SJCRH30 (cell line): Measurements from ENCODE around the gene C17orf58. TPM values are rescaled to one million over a fixed set of nuclear protein-coding genes. Genes with fewer than 3 reads are reported as not detected.

Source experiments
- DNase-seq, 2 experiments: peaks; one replicate each; pipeline ENCODE4 v3.0.0-alpha.2; 2015 to 2020
- H3K27ac ChIP-seq: fragments of 250-450 bp; sonication (Bioruptor Pico); 2 replicates; pipeline ENCODE4 v1.5.1; 2020; ENCODE audit warnings: mild to moderate bottlenecking, moderate library complexity
- H3K27me3 ChIP-seq: fragments of 250-450 bp; sonication (Bioruptor Pico); 2 replicates; pipeline ENCODE4 v1.5.1; 2020; ENCODE audit warnings: mild to moderate bottlenecking, moderate library complexity
- H3K36me3 ChIP-seq: fragments of 250-450 bp; sonication (Bioruptor Pico); 2 replicates; pipeline ENCODE4 v1.5.1; 2020; ENCODE audit warnings: mild to moderate bottlenecking, moderate library complexity
- H3K4me1 ChIP-seq: fragments of 250-450 bp; sonication (Bioruptor Pico); 2 replicates; pipeline ENCODE4 v1.5.1; 2020; ENCODE audit warnings: mild to moderate bottlenecking, moderate library complexity
- H3K4me3 ChIP-seq: fragments of 250-450 bp; sonication (Bioruptor Pico); 2 replicates; pipeline ENCODE4 v1.5.1; 2020; ENCODE audit warnings: mild to moderate bottlenecking, moderate library complexity
- H3K9me3 ChIP-seq: fragments of 250-450 bp; sonication (Bioruptor Pico); replicated peaks from 2 replicates; pipeline ENCODE4 v1.5.1; 2020; ENCODE audit warnings: mild to moderate bottlenecking, moderate library complexity
- total RNA-seq: library from RNA; depleted of rRNA; stranded (reverse); fragments of >200 nt; shearing (Covaris generic); gene quantifications from 2 replicates; pipeline ENCODE4 v1.2.3, GENCODE V29; 2014; rRNA removed

The C17orf58 gene
- total RNA-seq, 1 experiment from 2014 or later: 12.7 TPM

- peaks cover 31% of the 10 kb centered on the region for H3K36me3 ChIP-seq
Observed at GRCh38 chr17:67950945-67951344, 45.3 kb downstream of the C17orf58 start.

DNA sequence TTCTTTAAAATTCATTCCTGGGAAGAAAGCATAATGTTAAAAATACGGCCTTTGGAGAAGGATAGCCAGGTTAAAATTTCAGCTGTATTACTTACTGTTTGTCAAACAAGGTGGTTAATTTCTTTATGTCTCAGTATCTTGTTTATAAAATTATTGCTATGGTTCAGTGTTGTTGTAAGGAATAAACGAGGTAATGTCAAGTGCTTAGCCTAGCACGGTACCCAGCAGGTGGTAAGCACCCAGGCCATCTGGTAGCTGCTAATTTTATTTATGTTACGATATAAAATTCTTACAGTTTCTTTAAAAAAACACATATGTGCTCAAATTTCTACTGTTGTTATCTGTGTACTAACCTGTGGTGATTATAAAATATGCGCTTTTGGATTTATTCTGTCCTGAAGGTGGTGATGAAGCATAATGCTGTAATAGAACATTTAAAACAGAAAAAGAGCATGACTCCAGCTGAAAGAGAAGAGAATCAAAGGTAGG, 48.9 kb downstream of the C17orf58 start:
- no peak overlapping the region for H3K4me3 ChIP-seq
- H3K27ac ChIP-seq: no peak overlapping the region
- H3K9me3 ChIP-seq: no peaks in the 10 kb centered on the region
- H3K36me3 ChIP-seq: peaks cover 55% of the 10 kb centered on the region
- no peaks in the 10 kb centered on the region for H3K4me1 ChIP-seq
- H3K27me3 ChIP-seq: no peaks in the 10 kb centered on the region
- no peak for DNase-seq

More at GRCh38 chr17:67950945-67951344, 45.3 kb downstream of the C17orf58 start:
- DNase-seq: no peak
- no peaks in the 10 kb centered on the region for H3K4me1 ChIP-seq
- H3K27me3 ChIP-seq: no peaks in the 10 kb centered on the region
- H3K27ac ChIP-seq: no peak overlapping the region
- H3K4me3 ChIP-seq: no peak overlapping the region
- no peaks in the 10 kb centered on the region for H3K9me3 ChIP-seq

- Histone ChIP-seq H3K4me1 (no peaks in the 10 kb centered on the region), H3K36me3 (peaks cover 55% of the 10 kb centered on the region), H3K4me3 (no peak overlapping the region), H3K27me3 (no peaks in the 10 kb centered on the region), H3K9me3 (no peaks in the 10 kb centered on the region), H3K27ac (no peak overlapping the region)
- no peak for DNase-seq
Observed at GRCh38 chr17:67946513-67946912, 49.8 kb downstream of the C17orf58 start.

DNA sequence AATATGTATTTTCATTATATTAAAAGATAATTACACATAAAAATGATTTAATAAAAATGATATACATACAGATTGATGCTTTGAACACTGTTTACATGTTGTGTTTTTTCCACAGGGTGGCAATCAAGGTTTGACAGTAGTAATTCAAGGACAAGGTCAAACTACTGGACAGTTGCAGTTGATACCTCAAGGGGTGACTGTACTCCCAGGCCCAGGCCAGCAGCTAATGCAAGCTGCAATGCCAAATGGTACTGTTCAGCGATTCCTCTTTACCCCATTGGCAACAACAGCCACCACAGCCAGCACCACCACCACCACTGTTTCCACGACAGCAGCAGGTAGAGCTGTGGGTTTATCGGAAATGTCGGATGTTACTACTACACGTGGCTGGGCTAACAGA, 52.2 kb downstream of the C17orf58 start:
- DNase-seq: no peak
- H3K27me3 ChIP-seq: no peaks in the 10 kb centered on the region

GRCh38 chr17:67942810-67943209, 53.5 kb downstream of the C17orf58 start:
- Histone ChIP-seq H3K9me3 (no peaks in the 10 kb centered on the region), H3K27ac (no peak overlapping the region), H3K4me1 (no peaks in the 10 kb centered on the region), H3K4me3 (no peak overlapping the region), H3K36me3 (peaks cover 57% of the 10 kb centered on the region), H3K27me3 (no peaks in the 10 kb centered on the region)
- DNase-seq: peak in 1 of 2 experiments; percentile 13

More for the DNA sequence above, 52.2 kb downstream of the C17orf58 start:
- Histone ChIP-seq H3K4me1 (no peaks in the 10 kb centered on the region), H3K4me3 (no peak overlapping the region), H3K27ac (no peak overlapping the region), H3K36me3 (peaks cover 63% of the 10 kb centered on the region), H3K9me3 (no peaks in the 10 kb centered on the region)

Other genes starting within 250 kb of the C17orf58 start
- 57.3 and 60.7 TPM in 2 replicates for gene BPTF, start 171.0 kb downstream of the C17orf58 start, total RNA-seq
- gene KPNA2, start 39.3 kb upstream of the C17orf58 start, total RNA-seq: 325 and 342 TPM in 2 replicates